Measurements from ENCODE around the gene MID1IP1. TPM values are rescaled to one million over a fixed set of nuclear protein-coding genes. Genes with fewer than 3 reads are reported as not detected.

Gene MID1IP1
- total and polyA plus RNA-seq, 4 donors = 6.8 to 92.0 (median 37.0) TPM

DNA sequence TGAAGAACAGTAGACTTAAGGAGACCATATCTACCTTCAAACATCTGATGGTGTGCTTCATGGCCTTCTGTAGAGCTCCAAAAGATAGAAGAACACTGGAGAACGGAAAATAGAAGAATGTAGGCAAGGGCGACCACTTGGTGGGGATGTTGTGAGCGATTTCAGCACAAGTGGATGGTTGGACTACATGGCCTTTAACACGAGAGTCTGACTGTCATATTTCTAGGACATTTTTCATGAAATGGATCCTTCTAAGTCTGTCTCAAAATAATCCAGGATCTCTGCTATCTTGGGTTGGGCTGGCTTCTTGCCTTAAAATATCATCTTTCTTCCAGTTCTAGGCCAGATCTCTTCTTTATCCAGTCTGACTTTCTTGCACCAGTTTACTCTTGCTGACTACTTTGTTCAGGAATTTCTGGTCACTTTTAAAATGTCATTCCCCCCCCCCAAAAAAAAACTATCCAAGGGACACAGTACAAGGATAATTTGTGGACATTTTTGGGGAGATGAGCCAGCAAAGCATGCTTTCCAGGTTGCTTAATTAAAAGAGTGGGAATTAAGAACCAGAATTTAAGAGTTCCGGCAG is 1.2 kb upstream of the MID1IP1 start:
- TF ChIP-seq JUND (IDR thresholded peaks at IDR 0.05) = no peak
- peak in 1 of 2 donors; percentile 7 for TF ChIP-seq HNF4A (conservative IDR thresholded peaks at IDR 0.05)
- TF ChIP-seq RAD21 (IDR thresholded peaks at IDR 0.05) = peak; percentile 76 to 82
- TF ChIP-seq RXRA (IDR thresholded peaks at IDR 0.05) = no peak
- TF ChIP-seq, protein P1, sequence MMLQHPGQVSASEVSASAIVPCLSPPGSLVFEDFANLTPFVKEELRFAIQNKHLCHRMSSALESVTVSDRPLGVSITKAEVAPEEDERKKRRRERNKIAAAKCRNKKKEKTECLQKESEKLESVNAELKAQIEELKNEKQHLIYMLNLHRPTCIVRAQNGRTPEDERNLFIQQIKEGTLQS (IDR thresholded peaks at IDR 0.05) = no peak
- peak; percentile 28 for TF ChIP-seq NR2F2 (IDR thresholded peaks at IDR 0.05)
- TF ChIP-seq, protein P2, sequence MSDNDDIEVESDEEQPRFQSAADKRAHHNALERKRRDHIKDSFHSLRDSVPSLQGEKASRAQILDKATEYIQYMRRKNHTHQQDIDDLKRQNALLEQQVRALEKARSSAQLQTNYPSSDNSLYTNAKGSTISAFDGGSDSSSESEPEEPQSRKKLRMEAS (IDR thresholded peaks at IDR 0.05) = no peak
- no peak for TF ChIP-seq EGR1 (IDR thresholded peaks at IDR 0.05; ENCODE audit: low read depth in 2 of 2)
- TF ChIP-seq HNF4G (IDR thresholded peaks at IDR 0.05) = no peak
- TF ChIP-seq FOXA2 (IDR thresholded peaks at IDR 0.05) = no peak
- TF ChIP-seq FOXA1 (IDR thresholded peaks at IDR 0.05) = no peak
- TF ChIP-seq, protein P3, sequence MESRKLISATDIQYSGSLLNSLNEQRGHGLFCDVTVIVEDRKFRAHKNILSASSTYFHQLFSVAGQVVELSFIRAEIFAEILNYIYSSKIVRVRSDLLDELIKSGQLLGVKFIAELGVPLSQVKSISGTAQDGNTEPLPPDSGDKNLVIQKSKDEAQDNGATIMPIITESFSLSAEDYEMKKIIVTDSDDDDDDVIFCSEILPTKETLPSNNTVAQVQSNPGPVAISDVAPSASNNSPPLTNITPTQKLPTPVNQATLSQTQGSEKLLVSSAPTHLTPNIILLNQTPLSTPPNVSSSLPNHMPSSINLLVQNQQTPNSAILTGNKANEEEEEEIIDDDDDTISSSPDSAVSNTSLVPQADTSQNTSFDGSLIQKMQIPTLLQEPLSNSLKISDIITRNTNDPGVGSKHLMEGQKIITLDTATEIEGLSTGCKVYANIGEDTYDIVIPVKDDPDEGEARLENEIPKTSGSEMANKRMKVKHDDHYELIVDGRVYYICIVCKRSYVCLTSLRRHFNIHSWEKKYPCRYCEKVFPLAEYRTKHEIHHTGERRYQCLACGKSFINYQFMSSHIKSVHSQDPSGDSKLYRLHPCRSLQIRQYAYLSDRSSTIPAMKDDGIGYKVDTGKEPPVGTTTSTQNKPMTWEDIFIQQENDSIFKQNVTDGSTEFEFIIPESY (IDR thresholded peaks at IDR 0.05) = no peak
- no peak for TF ChIP-seq TAF1 (conservative IDR thresholded peaks at IDR 0.05)
- no peak for TF ChIP-seq GABPA (IDR thresholded peaks at IDR 0.05 in 1 of 2, conservative IDR thresholded peaks at IDR 0.05 in 1 of 2)
- no peak for TF ChIP-seq YY1 (IDR thresholded peaks at IDR 0.05)
- TF ChIP-seq, protein P4, sequence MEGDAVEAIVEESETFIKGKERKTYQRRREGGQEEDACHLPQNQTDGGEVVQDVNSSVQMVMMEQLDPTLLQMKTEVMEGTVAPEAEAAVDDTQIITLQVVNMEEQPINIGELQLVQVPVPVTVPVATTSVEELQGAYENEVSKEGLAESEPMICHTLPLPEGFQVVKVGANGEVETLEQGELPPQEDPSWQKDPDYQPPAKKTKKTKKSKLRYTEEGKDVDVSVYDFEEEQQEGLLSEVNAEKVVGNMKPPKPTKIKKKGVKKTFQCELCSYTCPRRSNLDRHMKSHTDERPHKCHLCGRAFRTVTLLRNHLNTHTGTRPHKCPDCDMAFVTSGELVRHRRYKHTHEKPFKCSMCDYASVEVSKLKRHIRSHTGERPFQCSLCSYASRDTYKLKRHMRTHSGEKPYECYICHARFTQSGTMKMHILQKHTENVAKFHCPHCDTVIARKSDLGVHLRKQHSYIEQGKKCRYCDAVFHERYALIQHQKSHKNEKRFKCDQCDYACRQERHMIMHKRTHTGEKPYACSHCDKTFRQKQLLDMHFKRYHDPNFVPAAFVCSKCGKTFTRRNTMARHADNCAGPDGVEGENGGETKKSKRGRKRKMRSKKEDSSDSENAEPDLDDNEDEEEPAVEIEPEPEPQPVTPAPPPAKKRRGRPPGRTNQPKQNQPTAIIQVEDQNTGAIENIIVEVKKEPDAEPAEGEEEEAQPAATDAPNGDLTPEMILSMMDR (IDR thresholded peaks at IDR 0.05; ENCODE audit: low read depth, low read length, missing input control) = peak; percentile 37
- TF ChIP-seq, protein P5, sequence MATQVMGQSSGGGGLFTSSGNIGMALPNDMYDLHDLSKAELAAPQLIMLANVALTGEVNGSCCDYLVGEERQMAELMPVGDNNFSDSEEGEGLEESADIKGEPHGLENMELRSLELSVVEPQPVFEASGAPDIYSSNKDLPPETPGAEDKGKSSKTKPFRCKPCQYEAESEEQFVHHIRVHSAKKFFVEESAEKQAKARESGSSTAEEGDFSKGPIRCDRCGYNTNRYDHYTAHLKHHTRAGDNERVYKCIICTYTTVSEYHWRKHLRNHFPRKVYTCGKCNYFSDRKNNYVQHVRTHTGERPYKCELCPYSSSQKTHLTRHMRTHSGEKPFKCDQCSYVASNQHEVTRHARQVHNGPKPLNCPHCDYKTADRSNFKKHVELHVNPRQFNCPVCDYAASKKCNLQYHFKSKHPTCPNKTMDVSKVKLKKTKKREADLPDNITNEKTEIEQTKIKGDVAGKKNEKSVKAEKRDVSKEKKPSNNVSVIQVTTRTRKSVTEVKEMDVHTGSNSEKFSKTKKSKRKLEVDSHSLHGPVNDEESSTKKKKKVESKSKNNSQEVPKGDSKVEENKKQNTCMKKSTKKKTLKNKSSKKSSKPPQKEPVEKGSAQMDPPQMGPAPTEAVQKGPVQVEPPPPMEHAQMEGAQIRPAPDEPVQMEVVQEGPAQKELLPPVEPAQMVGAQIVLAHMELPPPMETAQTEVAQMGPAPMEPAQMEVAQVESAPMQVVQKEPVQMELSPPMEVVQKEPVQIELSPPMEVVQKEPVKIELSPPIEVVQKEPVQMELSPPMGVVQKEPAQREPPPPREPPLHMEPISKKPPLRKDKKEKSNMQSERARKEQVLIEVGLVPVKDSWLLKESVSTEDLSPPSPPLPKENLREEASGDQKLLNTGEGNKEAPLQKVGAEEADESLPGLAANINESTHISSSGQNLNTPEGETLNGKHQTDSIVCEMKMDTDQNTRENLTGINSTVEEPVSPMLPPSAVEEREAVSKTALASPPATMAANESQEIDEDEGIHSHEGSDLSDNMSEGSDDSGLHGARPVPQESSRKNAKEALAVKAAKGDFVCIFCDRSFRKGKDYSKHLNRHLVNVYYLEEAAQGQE (IDR thresholded peaks at IDR 0.05) = peak; percentile 69
- Histone ChIP-seq H3K4me3 (ENCODE audit: low read depth in 1 of 3, low read length in 3 of 3) (no peak overlapping the region), H3K9me3 (ENCODE audit: control insufficient read depth in 4 of 4, low read length in 3 of 4) (no peaks in the 10 kb centered on the region), H3K9ac (ENCODE audit: low read depth in 1 of 2, low read length in 2 of 2) (no peak overlapping the region), H3K27ac (ENCODE audit: low read depth in 1 of 2, low read length in 2 of 2) (no peak overlapping the region), H3K36me3 (ENCODE audit: control insufficient read depth in 4 of 4, insufficient read depth in 3 of 4, low read depth in 1 of 4, low read length in 3 of 4) (no peaks in the 10 kb centered on the region), H3K4me1 (ENCODE audit: control insufficient read depth in 4 of 4, insufficient read depth in 4 of 4, low read length in 3 of 4) (peaks cover 0 to 5% (median 3%) of the 10 kb centered on the region in 4 donors), H3K27me3 (ENCODE audit: control insufficient read depth in 4 of 4, insufficient read depth in 4 of 4, low read length in 3 of 4) (no peaks in the 10 kb centered on the region)
- no peak for DNase-seq (ENCODE audit: low spot score)
- 55% methylated on average over 5 of the region's 5 CpGs for WGBS
